Stimulated activated CD4-positive, alpha-beta T cell treated with anti-CD3 and anti-CD28 coated beads, Interleukin-1b, Interleukin-23, amount 100 ng/mL, for 4 hours (primary cell): ENCODE data around the gene COL6A3.
"Not testable (repeated sequence)": the region's sequence is repeated elsewhere in the genome, so short reads cannot be mapped to it uniquely, and the experiment has no call there.

Source experiments
- DNase-seq, 2 donors: peaks; one replicate each; pipeline ENCODE4 v3.0.0-alpha.2; 2020; ENCODE audit warnings: low read depth in 2 of 2

The COL6A3 gene

DNA sequence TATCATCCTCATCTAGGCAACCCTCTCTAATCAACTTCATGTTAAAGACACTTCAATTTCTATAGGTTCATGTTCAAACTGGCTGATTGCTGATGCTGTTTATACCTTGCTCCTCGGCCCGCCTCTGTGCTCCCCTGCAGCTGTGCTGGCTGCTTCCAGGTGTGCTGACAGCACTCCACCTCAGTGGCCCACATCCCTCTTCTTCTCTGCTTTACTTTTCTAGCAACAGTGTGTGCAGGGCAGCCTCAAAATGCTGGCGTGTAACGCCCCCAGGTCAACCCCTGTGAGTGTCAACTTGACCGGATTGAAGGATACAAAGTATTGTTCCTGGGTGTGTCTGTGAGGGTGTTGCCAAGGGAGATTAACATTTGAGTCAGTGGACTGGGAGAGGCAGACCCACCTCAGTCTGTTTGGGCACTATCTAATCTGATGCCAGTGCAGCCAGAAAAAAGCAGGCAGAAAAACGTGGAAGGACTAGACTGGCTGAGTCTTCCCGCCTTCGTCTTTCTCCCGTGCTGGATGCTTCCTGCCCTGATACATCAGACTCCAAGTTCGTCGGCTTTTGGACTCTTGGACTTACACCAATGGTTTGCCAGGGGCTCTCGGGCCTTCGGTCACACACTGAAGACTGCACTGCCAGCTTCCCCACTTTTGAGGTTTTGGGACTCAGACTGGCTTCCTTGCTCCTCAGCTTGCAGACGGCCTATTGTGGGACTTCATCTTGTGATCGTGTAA, 94.7 kb downstream of the COL6A3 start:
- DNase-seq, result no peak

- DNase-seq, result no peak
Observed at GRCh38 chr2:237316339-237316738, 97.6 kb downstream of the COL6A3 start.

GRCh38 chr2:237315829-237316225, 98.1 kb downstream of the COL6A3 start:
- no peak for DNase-seq

DNA sequence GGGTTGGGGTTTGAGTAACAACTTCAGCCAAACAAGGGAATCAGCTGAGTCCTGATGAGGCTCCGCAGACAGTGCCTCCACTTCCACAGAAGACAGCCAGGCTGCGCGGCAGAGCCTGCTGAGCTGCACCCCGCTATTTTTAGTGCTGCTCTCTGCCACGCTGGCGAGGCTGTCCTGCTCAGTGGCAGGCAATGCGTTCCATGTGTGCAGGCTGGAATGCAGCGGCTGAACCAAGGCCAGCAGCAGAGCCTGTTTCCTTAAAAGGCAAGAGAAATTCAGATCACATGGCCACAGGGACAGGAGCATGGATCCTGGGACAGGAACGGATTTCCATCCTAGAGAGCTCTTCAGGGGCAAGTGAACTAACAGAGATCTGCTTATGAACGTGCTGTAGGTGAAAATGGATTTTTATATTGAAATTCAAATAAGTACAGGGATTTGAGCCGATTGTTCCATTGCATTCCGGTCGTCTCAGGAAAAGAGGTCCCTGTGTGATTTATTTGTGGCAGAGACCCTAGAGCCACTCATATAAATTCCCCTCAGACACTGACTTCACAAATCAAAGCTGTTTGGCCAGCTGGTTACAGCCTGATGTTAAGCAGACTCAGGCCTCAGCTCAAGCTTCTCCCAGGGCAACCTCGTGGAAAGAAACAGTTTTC, 98.7 kb downstream of the COL6A3 start:
- DNase-seq, result no peak

GRCh38 chr2:237314681-237315080, 99.3 kb downstream of the COL6A3 start:
- DNase-seq, result no peak

GRCh38 chr2:237314198-237314597, 99.8 kb downstream of the COL6A3 start:
- no peak for DNase-seq

DNA sequence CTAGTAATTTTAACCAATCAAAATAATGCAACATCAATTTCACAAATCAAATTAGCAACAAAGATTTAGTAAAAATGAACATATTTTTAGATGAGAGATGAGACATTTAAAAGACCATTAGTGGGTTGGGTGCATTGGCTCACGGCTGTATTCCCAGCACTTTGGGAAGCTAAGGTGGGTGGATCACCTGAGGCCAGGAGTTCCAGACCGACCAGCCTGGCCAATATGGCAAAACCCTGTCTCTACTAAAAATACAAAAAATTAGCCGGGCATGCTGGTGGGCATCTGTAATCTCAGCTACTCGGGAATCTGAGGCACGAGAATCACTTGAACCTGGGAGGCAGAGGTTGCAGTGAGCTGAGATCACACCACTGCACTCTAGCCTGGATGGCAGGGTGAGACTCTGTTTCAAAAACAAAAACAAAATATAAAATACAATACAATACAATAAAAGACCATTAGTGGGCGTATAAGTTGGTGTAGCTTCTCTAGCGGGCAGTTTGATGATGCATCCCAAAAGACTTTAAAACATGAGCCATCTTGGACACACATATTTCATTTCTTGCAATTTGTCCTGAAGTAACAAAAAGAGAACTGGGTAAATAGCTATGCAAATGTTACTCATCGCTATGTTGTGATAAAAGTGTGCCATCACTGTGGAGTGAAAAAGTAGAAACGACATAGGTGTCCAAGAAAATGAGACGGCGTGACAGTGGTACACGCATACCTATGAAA, 101.8 kb downstream of the COL6A3 start:
- DNase-seq, result no peak

GRCh38 chr2:237310515-237311114, 103.3 kb downstream of the COL6A3 start:
- no peak for DNase-seq

GRCh38 chr2:237309416-237309815, 104.5 kb downstream of the COL6A3 start:
- no peak for DNase-seq

DNA sequence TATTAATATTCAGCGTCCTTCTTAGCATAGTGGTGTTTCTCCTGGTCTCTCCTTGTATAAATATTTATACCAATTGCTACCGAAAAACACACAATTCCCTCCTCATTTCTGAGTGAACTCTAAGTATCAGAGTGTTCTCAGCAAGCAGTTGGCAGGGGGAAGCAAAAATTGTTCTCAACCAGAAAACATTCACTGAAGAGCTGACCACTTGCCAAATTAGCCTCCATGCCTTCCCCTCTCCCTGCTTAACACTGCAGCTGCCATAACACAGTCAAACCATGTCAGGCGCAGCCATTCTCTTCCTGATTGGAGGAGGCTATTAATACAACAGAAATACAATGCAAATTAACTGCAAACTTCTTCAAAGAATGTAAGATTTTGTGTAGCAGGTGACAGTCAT, 105.0 kb downstream of the COL6A3 start:
- no peak for DNase-seq

- DNase-seq, result no peak
Observed at GRCh38 chr2:237307474-237307873, 106.5 kb downstream of the COL6A3 start.

DNA sequence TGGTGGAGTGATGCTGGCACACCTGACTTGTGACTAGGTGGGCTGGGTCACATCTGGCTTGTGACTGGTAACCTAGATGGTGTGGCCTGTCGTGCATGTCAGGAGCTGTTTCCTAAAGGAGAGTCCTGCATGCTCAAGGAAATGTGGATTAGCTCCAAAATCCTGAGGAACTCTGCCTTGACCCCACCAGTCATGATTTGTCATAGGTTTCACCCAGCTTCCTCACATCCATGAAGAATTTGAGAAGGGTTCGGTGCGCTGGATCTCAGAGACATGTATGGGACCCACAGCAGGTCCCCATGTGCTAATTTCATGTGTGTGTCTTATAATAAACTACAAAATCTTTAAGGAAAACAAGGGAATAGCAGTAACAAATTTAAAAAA, 107.2 kb downstream of the COL6A3 start:
- no peak for DNase-seq

DNA sequence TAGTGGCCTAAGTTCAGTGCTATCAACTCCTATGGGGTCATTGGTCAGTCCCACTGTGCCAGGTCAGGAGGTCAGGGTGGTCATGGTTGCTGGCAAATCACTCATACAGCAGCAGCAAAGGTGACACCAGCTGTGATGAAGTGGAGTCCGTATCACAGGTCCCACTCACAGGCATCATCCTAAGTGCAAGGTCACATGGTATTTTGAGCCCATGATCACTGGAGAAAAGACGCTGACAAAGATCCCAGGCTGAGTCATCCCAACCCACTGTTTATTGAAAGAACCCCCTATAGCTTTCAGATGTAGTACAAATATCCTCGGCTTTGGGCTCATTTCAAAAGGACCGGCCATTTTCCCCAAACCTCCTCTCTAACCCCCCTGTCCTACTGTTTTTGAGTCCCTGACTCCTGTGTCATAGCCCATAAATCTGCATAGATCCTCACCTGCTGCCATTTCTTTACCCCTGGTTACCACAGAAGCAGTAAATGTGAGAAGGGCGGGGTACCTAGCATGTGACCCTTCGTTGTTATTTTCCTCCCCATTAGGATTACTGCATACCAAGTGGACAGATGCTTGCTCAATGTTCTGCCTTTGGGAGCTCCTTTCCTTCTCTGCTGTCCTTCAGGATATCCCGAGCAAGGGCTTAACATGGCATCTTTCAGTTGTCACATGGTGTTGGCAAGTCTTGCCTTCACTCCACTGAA, 107.7 kb downstream of the COL6A3 start:
- DNase-seq, result no peak

DNA sequence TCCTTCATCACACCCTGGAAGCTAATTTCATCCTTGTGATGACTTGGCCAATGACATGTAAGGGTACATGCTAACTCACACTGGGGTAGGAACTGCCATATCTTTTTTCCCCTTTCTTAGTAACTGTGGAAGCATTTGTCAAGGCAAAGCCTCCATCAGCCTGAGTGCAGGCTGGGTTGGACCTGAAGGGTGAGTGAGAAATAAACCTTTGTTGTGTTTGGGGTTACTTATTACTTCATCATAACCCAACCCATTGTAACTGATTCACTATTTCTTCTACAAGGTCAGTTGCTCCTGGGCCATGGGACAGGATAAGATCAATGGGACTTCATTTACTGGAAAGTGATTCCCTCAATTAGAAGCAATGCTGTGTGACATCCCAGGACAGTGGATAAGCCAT, 108.4 kb downstream of the COL6A3 start:
- no peak for DNase-seq

GRCh38 chr2:237304763-237305514, 109.0 kb downstream of the COL6A3 start:
- DNase-seq, result no peak

- DNase-seq, result not testable (repeated sequence)
Observed at GRCh38 chr2:237303244-237303643, 110.7 kb downstream of the COL6A3 start.

DNA sequence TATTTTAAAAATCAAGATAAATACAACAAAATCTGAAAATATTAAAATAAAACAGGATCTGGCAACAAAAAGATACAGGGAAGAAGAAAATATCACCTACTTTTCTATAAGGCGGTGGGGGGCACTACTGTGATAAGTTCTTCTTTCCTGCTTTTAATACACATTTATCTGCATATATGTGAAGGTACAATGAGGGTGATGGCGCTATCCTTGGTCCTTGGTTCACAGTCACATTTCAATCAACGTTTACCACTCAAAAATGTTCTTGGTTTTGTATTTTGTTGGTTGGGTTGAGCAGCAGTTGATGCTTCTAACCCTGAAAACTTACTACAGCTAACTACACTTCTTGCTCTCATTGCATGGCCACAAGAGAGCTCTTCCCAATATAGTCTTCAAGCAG, 112.4 kb downstream of the COL6A3 start:
- DNase-seq, result no peak

- DNase-seq, result no peak
Observed at GRCh38 chr2:237300739-237301138, 113.2 kb downstream of the COL6A3 start.

DNA sequence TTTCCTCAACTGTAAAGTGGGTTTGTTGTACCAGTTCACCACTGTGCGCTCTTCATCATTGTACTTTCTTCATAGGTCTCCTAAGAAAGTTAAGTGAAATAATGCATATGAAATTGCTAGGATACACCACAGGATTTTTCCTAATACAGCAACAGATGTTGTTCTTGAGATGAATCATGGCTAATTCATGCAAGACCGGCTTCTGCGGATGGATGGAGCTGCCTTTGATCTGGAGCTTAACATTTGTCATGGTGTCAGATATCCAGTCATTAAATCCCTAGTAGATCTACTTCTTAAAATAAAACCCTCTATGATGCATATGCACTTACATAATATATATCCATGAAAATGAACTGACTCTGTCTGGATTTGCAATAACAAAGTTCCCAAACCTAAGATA, 114.1 kb downstream of the COL6A3 start:
- DNase-seq, result no peak

GRCh38 chr2:237298151-237299118, 115.5 kb downstream of the COL6A3 start:
- DNase-seq, result no peak
